Activated T-cell treated with anti-CD3 and anti-CD28 coated beads for 24 hours (primary cell): Measurements from ENCODE around the gene LCK.
A peak's percentile ranks its signal among the peaks of the same experiment; 100 is the strongest.
"Not testable (repeated sequence)": the region's sequence is repeated elsewhere in the genome, so short reads cannot be mapped to it uniquely, and the experiment has no call there.

ENCODE experiments used
- DNase-seq: peaks from one replicate; pipeline ENCODE4 v3.0.0-alpha.2; 2020; ENCODE audit warnings: low read depth

Gene LCK

DNA sequence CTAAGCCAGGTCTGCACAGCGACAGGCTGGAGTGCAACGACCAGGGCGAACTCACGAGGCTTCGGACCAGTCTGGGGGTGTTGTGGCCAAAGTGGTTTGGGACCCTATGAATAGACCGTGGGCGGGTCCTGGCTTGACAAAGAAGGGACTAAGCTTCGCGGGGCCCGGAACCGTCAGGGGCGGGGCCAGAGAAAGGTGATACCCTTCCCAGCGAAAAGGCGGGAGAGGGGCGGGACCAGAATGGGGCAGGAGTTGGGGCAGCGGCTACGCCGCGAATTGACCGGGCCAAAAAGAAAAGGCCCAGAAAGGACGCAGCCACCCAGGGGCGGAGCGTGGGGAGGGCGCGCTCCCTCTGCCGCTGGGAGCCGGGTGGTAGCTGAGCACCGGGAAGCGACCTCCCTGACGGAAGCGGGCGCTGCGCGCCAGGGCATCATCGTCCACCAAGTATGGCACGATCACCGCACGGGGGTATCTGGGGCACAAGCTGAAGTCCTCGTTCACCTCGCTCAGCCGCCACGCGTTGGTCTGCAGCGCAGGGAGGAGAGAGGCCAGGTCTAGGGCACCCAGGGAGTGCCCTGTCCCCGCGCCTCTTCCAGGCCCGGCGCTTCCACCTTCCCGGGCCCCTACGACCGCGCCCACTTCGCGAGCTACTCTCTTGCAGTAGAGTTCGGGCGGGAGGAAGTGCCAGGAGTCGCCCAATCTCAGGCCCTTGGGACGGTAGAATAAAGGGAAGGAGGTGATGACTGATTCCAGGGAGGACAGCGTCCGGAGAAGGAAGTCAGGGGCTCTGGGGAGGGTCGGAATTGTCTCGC is 10.7 kb upstream of the LCK start:
- no peak for DNase-seq

DNA sequence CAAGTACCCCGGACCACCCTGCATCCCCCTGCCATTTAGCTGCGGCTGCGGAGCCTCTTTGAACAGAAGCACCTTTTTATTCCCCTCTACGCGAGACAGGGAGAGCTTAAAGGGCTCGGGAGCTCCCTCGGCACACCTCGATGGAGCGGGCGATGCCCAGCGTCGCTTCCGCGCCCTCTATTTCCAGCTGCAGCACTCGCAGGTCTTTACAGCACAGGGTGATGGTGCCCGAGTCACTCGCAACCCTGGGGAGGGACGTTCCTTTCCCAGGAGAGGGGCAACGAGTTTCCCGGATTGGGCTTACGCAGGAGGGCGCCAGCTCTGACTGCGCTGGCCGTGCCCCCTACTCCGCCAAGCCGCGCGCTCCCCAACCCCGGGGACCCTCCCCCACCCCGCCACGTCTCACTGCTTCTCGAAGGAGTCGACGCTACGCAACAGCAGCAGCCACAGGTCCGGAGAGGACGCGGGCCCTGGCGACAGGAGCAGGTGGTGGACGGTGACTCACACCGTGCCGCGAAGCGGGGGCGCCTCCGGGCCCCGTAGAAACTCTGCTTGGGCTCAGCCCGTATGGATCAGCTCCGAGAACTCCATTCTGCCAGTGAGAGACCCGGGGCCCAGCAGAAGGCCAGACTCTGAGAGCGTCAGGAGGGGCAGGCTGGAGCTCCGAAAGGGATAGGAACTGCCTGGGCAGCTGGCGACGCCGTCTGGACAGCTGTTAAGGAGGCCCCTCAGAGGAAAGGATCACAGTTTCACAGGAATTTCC is 9.9 kb upstream of the LCK start:
- DNase-seq = no peak

DNA sequence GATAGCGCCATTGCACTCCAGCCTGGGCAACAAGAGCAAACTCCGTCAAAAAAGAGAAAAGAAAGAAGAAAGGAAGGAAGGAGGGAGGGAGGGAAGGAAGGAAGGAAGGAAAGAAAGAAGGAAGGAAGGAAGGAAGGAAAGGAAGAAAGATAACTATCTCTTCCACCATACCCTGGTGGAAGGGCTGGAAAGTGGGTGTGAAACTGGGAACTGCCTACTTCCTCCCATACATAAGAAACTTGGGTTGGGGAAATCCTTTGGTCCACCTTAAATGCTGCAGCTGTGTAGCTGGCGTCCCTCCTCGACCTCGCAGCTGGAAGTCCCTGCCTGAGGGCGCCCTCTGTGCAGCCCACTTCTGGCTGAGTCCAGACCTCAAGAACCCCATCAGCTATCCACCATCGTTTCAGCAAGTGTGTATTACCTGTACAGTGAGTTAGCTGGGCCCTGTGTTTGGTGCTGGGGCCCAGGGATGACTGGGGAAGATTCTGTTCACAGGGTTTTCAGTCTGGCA is 8.7 kb upstream of the LCK start:
- no peak for DNase-seq

DNA sequence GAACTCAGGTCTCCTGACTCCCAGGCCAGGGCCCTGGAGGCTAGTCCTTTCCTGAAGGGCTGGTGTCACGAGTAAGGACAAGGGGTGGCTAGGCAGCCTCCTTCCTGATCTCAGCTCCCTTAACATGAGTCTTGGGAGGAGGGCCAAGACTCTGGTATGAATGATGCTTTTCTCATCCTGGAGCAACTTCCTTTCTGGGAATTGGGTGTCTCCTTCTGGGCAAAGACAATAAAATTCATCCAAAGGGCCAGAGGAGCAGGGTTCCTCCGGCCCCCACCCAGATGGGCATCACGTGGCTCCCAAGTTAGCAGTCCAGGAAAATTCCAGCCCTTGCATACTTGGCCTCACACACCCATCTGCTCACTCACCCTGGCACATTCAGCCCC is 4.2 kb upstream of the LCK start, which contains the start of gene FAM167B:
Gene FAM167B, plus strand, starts transcription at position 335 of the 386 bp plus-strand sequence. CDS start 200 bp downstream, outside the sequence.
- no peak for DNase-seq

DNA sequence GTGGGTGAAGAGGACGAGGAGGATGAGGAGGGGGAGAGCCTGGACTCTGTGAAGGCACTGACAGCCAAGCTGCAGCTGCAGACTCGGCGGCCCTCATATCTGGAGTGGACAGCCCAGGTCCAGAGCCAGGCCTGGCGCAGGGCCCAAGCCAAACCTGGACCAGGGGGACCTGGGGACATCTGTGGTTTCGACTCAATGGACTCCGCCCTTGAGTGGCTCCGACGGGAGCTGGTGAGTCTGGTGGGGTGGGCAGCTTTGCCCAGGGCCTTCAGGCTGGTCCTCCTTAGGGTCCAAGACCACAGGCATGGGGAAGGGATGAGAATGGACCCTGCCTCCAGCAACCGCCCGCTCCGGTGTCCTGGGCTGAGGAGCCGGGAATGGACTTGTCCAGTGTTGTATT is 3.6 kb upstream of the LCK start:
- DNase-seq = no peak

DNA sequence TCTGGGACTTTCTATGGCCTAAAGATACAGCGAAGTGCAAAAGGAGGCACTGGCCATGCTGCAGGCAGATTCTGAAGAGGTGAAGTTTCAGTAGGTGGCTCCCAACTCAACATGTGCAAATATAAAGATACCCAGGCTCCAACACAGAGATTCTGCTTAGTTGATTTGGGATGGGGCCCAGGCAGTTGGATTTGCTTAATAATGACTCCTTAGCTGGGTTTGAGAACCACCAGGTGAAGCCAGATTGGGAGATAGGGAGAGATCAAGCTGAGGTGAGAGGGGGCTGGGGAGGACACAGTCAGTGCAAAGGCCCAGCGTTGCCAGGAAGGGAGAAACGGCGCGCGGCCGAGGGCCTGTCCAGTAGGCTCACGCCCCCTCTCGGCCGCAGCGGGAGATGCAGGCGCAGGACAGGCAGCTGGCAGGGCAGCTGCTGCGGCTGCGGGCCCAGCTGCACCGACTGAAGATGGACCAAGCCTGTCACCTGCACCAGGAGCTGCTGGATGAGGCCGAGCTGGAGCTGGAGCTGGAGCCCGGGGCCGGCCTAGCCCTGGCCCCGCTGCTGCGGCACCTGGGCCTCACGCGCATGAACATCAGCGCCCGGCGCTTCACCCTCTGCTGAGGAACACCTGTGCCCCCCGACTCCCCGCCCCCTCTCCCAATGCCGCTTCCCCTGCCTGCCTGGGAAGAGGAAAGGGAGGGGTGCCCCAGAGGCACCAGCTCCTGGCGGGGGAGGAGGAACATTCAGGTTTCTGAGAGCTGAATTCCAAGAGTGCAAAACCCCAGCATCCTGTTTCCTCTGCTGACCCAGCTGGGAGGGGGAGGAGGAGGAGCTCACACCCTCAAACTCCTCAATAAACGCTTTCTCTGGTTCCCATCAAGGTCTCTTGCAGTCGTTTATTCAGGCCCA is 2.8 kb upstream of the LCK start:
- DNase-seq = peak; percentile 73

DNA sequence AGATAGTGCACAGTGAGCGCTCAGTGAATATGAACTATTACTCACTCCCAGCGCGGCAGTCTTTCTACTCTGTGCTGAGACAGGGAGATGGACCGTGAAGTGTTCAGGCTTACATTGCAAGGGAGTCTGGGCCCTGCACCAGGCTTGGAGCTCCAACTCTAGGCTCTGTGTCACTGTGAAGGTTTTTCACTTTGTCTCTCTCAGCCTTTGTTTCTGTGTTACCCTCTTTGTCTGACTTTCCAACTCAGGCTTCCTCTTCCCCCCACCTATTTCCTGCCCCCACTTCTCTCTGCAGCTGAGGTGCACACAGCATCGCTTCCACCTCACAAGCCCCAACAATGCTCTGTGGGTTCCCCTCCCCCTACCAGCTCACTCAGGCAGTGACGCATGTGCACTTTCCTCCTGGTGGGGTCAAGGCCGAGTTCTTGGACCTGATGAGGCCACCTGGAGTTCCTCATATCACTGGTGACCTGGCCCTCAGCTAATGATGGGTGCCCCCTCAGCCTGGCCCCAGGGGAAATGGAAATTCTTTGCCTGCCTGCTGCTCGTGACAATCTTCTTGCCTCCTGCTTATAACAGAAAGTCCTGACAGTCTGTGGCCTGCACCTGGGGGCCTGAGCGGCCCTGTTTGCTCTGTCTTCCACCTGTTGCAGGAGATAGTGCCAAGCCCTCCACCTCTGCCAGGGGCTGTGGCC is 1.1 kb upstream of the LCK start:
- DNase-seq = peak; percentile 77

DNA sequence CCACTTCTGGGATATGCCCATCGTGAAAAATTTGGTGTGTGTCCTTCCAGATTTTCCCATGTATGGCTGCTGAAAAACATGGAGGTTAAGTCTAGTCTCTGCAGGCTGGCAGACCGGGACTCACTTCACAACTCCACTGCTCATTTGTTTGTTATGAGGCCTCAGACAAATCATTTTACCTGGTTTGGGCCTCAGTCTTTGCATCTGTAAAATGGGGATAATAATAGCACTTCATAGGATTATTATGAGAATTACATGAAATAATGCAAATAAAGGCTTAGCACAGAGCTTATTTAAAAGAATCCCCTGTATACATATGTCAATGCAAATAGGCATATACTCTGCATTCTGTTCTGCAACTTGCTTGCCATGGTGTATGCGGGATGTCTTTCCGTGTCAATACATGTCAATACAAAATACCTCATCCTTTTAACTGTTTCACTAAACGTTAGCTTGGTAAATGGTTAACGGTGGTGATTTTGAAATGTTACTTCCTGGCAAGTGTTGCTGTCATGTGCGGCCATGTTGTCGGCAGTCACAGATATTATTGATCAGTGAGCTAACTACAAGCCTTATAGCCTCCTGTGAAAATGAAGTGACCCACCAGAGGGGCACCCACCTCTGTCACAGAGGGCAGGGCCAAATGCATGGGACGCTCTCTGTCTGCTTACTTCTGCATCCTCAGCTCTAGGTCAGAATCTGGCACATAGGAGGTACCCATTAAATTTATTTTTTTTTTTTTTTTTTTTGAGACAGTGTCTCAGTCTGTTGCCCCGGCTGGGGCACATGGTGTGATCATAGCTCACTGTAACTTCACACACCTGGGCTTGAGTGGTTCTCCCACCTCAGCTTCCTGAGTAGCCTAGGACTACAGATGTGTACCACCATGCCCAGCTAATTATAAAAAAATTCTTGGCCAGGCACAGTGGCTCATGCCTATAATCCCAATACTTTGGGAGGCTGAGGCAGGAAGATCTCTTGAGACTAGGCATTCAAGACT is 4.3 kb downstream of the LCK start:
- no peak for DNase-seq

DNA sequence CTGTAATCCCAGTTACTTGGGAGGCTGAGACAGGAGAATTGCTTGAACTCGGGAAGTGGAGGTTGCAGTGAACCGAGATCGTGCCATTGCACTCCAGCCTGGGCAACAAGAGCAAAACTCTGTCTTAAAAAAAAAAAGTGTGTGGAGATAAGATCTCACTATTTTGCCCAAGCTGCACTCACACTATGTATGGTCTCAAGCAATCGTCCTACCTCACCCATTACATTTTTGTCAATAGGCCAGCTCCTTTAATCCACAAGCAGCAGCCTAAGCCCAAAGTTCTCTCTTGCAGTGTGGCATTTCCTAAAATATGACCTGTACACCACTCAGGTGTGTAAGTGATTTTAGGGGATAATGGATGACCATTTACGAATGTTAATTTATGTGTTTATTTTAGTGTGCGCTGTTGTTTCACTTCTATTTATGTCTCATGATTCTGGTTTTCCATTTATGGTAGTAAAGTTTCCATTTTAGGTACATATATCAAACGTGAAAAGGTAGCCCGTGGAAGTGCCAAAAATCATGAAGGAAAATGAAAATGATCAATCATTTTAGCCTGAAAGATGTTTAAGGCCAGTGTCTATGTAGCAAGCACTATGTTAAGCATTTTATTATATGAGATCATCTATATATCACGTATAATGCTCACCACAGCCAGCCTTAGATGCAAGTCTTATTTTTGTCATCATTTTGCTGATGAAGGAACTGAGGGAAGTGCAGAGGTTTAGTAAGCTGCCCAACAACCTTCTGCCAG is 5.6 kb downstream of the LCK start:
- no peak for DNase-seq

DNA sequence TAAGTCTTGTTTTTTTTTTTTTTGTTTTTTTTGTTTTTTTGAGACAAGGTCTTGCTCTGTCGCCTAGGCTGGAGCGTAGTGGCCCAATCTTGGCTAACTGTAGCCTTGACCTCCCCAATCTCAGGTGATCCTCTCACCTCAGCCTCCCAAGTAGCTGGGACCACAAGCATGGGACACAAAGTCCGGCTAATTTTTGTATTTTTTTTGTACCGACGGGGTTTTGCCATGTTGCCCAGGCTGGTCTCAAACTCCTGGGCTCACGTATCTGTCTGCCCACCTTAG is 6.1 kb downstream of the LCK start:
- DNase-seq = no peak

DNA sequence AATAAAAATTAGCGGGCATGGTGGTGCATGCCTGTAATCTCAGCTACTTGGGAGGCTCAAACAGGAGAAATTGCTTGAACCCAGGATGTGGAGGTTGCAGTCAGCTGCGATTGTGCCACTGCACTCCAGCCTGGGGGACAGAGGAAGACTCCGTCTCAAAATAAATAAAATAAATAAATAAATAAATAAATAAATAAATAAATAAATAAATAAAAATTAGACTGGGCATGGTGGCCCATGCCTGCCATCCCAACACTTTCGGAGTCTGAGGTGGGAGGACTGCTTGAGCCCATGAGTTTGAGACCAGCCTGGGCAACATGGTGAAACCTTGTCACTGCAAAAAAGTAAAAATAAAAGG is 12.2 kb downstream of the LCK start:
- DNase-seq = not testable (repeated sequence)

DNA sequence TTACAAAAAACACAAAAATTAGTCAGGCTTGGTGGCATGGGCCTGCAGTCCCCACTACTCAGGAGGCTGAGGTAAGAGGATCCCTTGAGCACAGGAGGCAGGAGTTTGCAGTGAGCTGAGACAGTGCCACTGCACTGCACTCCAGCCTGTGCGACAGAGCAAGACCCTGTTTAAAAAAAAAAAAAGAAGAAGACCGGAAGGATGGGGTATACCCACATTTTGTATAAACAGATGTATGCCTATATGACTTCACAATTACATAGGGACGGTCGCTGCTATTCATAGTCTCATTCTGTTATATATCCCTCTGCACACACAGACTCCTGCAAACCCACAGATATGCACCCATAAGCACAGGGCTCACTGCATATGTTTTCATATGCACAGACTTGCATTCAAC is 12.7 kb downstream of the LCK start:
- DNase-seq = no peak

DNA sequence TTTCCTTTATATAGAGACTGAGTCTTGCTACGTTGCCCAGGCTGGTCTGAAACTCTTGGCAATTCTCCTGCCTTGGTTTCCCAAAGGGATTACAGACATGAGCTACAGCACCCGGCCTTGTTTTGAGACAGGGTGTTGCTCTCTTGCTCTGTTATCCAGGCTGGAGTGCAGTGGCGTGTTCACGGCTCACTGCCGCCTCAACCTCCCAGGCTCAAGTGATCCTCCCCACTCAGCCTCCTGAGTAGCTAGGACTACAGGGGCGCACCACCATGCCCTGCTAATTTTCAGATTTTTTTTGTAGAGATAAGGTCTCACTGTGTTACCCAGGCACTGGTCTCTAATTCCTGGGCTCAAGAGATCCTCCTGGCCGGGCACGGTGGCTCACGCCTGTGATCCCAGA is 14.8 kb downstream of the LCK start:
- DNase-seq = no peak

DNA sequence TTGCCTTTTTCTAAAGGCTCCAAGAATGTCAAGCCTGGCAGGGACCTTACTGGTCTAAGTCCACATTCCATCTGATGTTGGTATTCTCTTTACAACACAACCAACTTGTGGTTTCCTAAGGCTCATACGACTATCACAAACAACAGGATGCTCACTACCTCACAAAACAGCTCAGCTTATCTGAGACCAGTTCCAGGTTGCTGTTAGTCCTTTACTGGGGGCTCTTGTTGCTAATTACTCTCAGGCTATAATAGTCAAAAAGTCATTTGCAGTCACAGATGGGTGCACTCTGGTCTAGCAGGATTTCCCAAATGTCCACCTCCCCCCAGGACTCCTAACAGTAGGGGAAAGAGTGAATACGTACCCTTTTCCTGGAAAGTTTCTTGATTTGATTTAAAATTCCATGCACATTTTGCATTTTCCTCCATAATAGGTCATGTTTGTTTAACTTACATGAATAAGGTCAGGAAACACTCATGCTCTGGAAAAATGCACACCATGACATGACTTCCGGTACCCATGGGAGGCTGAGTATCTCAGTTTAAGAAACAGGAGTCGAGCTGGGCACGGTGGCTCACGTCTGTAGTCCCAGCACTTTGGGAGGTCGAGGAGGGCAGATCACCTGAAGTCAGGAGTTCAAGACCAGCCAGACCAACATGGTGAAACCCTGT is 16.0 kb downstream of the LCK start:
- DNase-seq = no peak

DNA sequence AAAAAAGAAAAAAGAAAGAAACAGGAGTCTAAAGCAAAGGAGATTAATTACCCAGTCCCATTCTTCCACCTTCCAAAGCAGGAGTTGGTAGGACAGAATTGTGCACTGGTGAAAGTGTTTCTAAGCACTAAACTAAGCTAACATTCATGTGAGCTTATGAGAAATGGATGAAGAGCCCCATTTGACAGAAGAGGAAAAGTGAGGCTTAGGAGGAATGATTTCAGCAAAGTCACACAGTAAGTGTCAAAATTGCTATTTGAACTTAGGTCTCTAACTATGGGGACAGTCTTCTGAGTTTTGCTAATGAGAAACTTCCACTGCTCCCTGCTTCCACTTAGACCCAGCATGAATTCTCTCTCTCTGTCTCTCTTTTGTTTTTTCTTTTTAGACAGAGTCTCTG is 18.7 kb downstream of the LCK start:
- DNase-seq = no peak

DNA sequence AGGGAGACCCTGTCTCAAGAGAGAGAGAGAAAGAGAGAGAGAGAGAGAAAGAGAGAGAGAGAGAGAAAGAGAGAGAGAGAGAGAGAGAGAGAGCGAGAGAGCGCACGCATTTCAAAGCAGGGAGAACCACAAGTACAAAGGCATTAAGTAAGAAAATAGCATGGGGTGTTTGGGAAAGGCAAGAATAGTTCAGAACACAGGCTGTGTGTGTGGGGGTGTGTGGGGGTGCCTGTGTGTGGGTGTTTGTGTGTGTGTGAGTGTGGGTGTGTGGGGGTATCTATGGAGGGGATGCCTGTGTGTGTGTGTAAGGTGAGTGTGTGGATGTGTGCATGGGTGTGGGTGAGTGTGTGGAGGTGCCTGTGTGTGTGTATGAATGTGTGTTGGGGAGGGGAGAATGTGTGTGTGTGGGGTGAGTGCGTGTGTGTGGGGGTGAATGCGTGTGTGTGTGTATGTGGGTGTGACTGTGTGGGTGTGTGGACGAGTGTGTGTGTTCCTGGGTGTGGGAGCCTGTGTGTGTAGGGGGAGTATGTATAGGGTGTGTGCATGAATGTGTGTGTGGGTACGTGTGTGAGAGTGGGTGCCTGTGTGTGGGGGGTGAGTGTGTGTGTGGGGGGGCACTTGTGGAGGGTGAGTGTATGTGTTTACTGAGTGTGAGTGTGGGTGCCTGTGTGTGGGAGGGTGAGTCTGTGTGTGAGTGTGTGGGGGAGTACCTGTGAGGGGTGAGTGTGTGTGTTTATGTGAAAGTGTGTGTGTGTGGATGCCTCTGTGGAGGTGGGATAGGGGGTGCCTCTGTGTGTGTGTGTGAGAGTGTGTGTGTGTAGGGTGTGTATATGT is 21.7 kb downstream of the LCK start:
- no peak for DNase-seq

DNA sequence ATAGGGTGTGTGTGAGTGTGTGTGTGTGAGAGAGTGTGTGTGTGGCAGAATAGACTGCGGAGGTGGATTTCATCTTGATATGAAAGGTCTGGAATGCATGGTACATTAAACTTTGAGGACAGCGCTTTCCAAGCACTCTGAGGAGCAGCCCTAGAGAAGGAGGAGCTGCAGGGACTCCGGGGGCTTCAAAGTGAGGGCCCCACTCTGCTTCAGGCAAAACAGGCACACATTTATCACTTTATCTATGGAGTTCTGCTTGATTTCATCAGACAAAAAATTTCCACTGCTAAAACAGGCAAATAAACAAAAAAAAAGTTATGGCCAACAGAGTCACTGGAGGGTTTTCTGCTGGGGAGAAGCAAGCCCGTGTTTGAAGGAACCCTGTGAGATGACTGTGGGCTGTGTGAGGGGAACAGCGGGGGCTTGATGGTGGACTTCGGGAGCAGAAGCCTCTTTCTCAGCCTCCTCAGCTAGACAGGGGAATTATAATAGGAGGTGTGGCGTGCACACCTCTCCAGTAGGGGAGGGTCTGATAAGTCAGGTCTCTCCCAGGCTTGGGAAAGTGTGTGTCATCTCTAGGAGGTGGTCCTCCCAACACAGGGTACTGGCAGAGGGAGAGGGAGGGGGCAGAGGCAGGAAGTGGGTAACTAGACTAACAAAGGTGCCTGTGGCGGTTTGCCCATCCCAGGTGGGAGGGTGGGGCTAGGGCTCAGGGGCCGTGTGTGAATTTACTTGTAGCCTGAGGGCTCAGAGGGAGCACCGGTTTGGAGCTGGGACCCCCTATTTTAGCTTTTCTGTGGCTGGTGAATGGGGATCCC is 22.5 kb downstream of the LCK start:
- peak; percentile 75 for DNase-seq
